GM08714 (cell line): ENCODE data around the gene PTPRN2.

Experiments used
- H3K4me3 ChIP-seq: fragments of 200-500 bp; sonication (Bioruptor generic); 2 replicates; pipeline ENCODE4 v1.5.1; 2014; ENCODE audit warnings: mild to moderate bottlenecking, low read length, inconsistent platforms
- ZNF274 ChIP-seq: IDR thresholded peaks from 2 replicates; pipeline ENCODE4 v1.6.1; 2012; ENCODE audit warnings: mild to moderate bottlenecking, low read depth, low read length

The PTPRN2 gene

GRCh38 chr7:157994319-157994718, 593.3 kb downstream of the PTPRN2 start:
- no peak overlapping the region for H3K4me3 ChIP-seq
- TF ChIP-seq ZNF274 = no peak

- no peak for TF ChIP-seq ZNF274
- no peak overlapping the region for H3K4me3 ChIP-seq
Observed at GRCh38 chr7:157993406-157994105, 594.1 kb downstream of the PTPRN2 start.

GRCh38 chr7:157992511-157993160, 595.0 kb downstream of the PTPRN2 start:
- no peak for TF ChIP-seq ZNF274
- no peak overlapping the region for H3K4me3 ChIP-seq

- H3K4me3 ChIP-seq = no peak overlapping the region
- no peak for TF ChIP-seq ZNF274
Observed at GRCh38 chr7:157991761-157992160, 595.9 kb downstream of the PTPRN2 start.

GRCh38 chr7:157991351-157991750, 596.3 kb downstream of the PTPRN2 start:
- TF ChIP-seq ZNF274 = no peak
- H3K4me3 ChIP-seq = no peak overlapping the region

- no peak overlapping the region for H3K4me3 ChIP-seq
- no peak for TF ChIP-seq ZNF274
Observed at GRCh38 chr7:157990881-157991250, 596.8 kb downstream of the PTPRN2 start.

GRCh38 chr7:157990226-157990880, 597.3 kb downstream of the PTPRN2 start:
- H3K4me3 ChIP-seq = no peak overlapping the region
- no peak for TF ChIP-seq ZNF274

- TF ChIP-seq ZNF274 = no peak
- H3K4me3 ChIP-seq = no peak overlapping the region
Observed at GRCh38 chr7:157989589-157989988, 598.0 kb downstream of the PTPRN2 start.

- H3K4me3 ChIP-seq = no peak overlapping the region
- TF ChIP-seq ZNF274 = no peak
Observed at GRCh38 chr7:157987906-157988305, 599.7 kb downstream of the PTPRN2 start.

- no peak overlapping the region for H3K4me3 ChIP-seq
- TF ChIP-seq ZNF274 = no peak
Observed at GRCh38 chr7:157986051-157986450, 601.6 kb downstream of the PTPRN2 start.

- TF ChIP-seq ZNF274 = no peak
Observed at GRCh38 chr7:157985636-157986035, 602.0 kb downstream of the PTPRN2 start.

GRCh38 chr7:157984423-157985163, 603.0 kb downstream of the PTPRN2 start:
- TF ChIP-seq ZNF274 = no peak
- H3K4me3 ChIP-seq = no peak overlapping the region

More at GRCh38 chr7:157985636-157986035, 602.0 kb downstream of the PTPRN2 start:
- H3K4me3 ChIP-seq = no peak overlapping the region

GRCh38 chr7:157983502-157984422, 603.9 kb downstream of the PTPRN2 start:
- no peak for TF ChIP-seq ZNF274
- H3K4me3 ChIP-seq = no peak overlapping the region
